ENCODE measurements around the gene EIPR1.

DNA sequence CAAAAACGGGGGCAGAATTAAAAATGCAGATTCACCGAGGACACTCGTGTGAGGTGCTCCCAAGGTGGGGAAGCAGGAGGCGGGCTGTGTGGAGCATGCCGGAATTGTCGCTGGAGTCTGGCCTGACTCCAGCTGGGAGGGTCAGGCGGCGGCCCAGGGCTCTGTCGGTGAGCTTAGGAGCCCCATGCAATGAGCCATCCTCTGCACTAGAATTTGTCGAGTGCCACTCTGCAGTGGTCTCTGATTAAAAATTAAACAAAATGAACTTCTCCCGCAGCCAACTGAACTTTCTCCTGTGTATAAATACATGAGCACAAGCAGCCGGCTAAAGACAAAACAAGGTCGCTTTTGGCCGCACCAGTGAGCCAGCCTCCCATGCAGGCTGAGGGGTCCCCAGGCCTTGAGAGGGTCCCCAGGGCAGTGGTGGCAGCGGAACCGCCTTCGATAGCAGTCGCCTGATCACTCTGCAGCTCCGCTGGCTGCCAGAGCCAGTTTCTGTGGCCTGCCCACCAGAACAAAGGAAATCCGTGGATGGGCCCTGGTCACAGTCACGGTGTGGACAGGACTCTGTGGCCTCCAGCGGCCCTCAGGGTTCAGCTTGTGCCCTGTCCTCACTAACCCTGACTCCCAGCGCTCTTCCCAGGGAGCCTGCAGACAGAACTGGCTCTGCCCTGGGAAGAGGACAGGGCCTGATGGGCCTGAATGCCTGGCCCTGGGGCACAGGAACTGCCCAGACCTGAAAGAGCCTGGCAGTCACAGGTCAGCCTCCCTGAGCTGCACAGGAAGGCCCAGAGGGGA is 201.3 kb downstream of the EIPR1 start:
- TF ChIP-seq, protein P1, sequence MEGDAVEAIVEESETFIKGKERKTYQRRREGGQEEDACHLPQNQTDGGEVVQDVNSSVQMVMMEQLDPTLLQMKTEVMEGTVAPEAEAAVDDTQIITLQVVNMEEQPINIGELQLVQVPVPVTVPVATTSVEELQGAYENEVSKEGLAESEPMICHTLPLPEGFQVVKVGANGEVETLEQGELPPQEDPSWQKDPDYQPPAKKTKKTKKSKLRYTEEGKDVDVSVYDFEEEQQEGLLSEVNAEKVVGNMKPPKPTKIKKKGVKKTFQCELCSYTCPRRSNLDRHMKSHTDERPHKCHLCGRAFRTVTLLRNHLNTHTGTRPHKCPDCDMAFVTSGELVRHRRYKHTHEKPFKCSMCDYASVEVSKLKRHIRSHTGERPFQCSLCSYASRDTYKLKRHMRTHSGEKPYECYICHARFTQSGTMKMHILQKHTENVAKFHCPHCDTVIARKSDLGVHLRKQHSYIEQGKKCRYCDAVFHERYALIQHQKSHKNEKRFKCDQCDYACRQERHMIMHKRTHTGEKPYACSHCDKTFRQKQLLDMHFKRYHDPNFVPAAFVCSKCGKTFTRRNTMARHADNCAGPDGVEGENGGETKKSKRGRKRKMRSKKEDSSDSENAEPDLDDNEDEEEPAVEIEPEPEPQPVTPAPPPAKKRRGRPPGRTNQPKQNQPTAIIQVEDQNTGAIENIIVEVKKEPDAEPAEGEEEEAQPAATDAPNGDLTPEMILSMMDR (IDR thresholded peaks at IDR 0.05; ENCODE audit: insufficient read depth, low read length, poor library complexity, severe bottlenecking): no peak
- no peak for TF ChIP-seq EZH2phosphoT487 (conservative IDR thresholded peaks at IDR 0.05; ENCODE audit: low read length)
